HepG2 (cell line): ENCODE measurements around the gene FAM43A. TPM values are rescaled to one million over a fixed set of nuclear protein-coding genes. Genes with fewer than 3 reads are reported as not detected.

Experiments
- ARNT ChIP-seq: fragments of 450-650 bp; IDR thresholded peaks from 2 replicates; pipeline ENCODE4 v1.6.1; 2017
- BHLHE40 ChIP-seq: IDR thresholded peaks from 2 replicates; pipeline ENCODE4 v1.6.1; 2011; ENCODE audit warnings: low read length, improper control_type of control experiment
- ERF ChIP-seq: IDR thresholded peaks from 2 replicates; pipeline ENCODE4 v1.6.1; 2018; ENCODE audit warnings: missing biosample characterization, missing genetic modification reagents
- EZH2 ChIP-seq: conservative IDR thresholded peaks from 2 replicates; pipeline ENCODE4 v1.6.1; 2012; ENCODE audit warnings: mild to moderate bottlenecking, low read depth, low read length, moderate library complexity
- ISL2 ChIP-seq: sonication (generic); formaldehyde crosslinking; IDR thresholded peaks from 2 replicates; pipeline ENCODE4 v1.5.0; 2020; ENCODE audit warnings: missing genetic modification reagents
- KDM5A ChIP-seq: fragments of 200-600 bp; sonication (generic); IDR thresholded peaks from 2 replicates; pipeline ENCODE4 v1.7.0; 2018; ENCODE audit warnings: antibody characterized with exemption, mild to moderate bottlenecking, low read length, borderline replicate concordance
- NFIB ChIP-seq: sonication (generic); formaldehyde crosslinking; IDR thresholded peaks from 2 replicates; pipeline ENCODE4 v1.9.0; 2021; ENCODE audit warnings: missing genetic modification reagents, mild to moderate bottlenecking, borderline replicate concordance
- NRL ChIP-seq: sonication (generic); formaldehyde crosslinking; IDR thresholded peaks from 2 replicates; pipeline ENCODE4 v1.5.0; 2020; ENCODE audit warnings: missing genetic modification reagents, mild to moderate bottlenecking, moderate library complexity, borderline replicate concordance
- PTBP1 ChIP-seq: fragments of 200-400 bp; formaldehyde crosslinking; IDR thresholded peaks from 2 replicates; pipeline ENCODE4 v1.6.1; 2018; ENCODE audit warnings: low read length, low read depth; ENCODE audit not compliant: poor library complexity, severe bottlenecking
- RBM39 ChIP-seq: fragments of 200-400 bp; formaldehyde crosslinking; IDR thresholded peaks from one replicate; pipeline ENCODE4 v1.6.1; 2018; ENCODE audit warnings: antibody characterized with exemption, mild to moderate bottlenecking, low read depth, low read length; ENCODE audit not compliant: poor library complexity, severe bottlenecking
- ZNF263 ChIP-seq: sonication (generic); formaldehyde crosslinking; IDR thresholded peaks from 2 replicates; pipeline ENCODE4 v1.4.0; 2020; ENCODE audit warnings: missing genetic modification reagents
- ZNF292 ChIP-seq: sonication (generic); formaldehyde crosslinking; IDR thresholded peaks from 2 replicates; pipeline ENCODE4 v1.8.1; 2022; ENCODE audit warnings: mild to moderate bottlenecking, low read depth, missing genetic modification reagents, borderline replicate concordance
- ZNF441 ChIP-seq: sonication (generic); formaldehyde crosslinking; IDR thresholded peaks from 2 replicates; pipeline ENCODE4 v1.7.0; 2021; ENCODE audit warnings: missing genetic modification reagents, borderline replicate concordance
- ZNF484 ChIP-seq: sonication (generic); formaldehyde crosslinking; IDR thresholded peaks from 2 replicates; pipeline ENCODE4 v1.5.1; 2020; ENCODE audit warnings: mild to moderate bottlenecking, low read depth, missing genetic modification reagents, borderline replicate concordance
- ZNF543 ChIP-seq: sonication (generic); formaldehyde crosslinking; IDR thresholded peaks from 2 replicates; pipeline ENCODE4 v1.4.0; 2020; ENCODE audit warnings: mild to moderate bottlenecking, missing genetic modification reagents
- ZNF547 ChIP-seq: sonication (generic); formaldehyde crosslinking; IDR thresholded peaks from 2 replicates; pipeline ENCODE4 v1.5.1; 2020; ENCODE audit warnings: mild to moderate bottlenecking, missing genetic modification reagents
- ZNF678 ChIP-seq: sonication (generic); formaldehyde crosslinking; IDR thresholded peaks from 2 replicates; pipeline ENCODE4 v1.4.0; 2020; ENCODE audit warnings: mild to moderate bottlenecking, missing genetic modification reagents
- ZNF788 ChIP-seq: sonication (generic); formaldehyde crosslinking; IDR thresholded peaks from 2 replicates; pipeline ENCODE4 v1.5.0; 2020; ENCODE audit warnings: mild to moderate bottlenecking, missing genetic modification reagents, borderline replicate concordance
- polyA plus RNA-seq, 8 experiments: library from polyadenylated mRNA; depleted of rRNA in 3 of 8; stranded (reverse) in 7 of 8; unstranded in 1 of 8; fragments of >200 nt; fragmentation: Illumina TruSeq in 4 of 8; extraction: Trizol in 4 of 8; gene quantifications; 2 replicates each; pipeline versions ENCODE4 v1.2.1 to v1.2.3, GENCODE V29; 2011 to 2016; ENCODE audit warnings: low read depth in 4 of 8, missing spikeins in 1 of 8, mixed read lengths in 1 of 8; ENCODE audit not compliant: insufficient read depth in 1 of 8
- total RNA-seq, 5 experiments: library from RNA; depleted of rRNA; stranded (reverse); fragments of >200 nt; fragmentation: Illumina TruSeq; extraction: Trizol; gene quantifications; 2 replicates each; pipeline ENCODE4 v1.2.3, GENCODE V29; 2016; ENCODE audit warnings: low read depth in 1 of 5
- TF ChIP-seq, protein P1 (sequence below): sonication (generic); formaldehyde crosslinking; IDR thresholded peaks from 2 replicates; pipeline ENCODE4 v1.5.0; 2020; ENCODE audit warnings: mild to moderate bottlenecking, missing genetic modification reagents, borderline replicate concordance
- TF ChIP-seq, protein P2 (sequence below): sonication (generic); formaldehyde crosslinking; IDR thresholded peaks from 2 replicates; pipeline ENCODE4 v1.4.0; 2020; ENCODE audit warnings: missing genetic modification reagents, low read depth, mild to moderate bottlenecking, borderline replicate concordance
- TF ChIP-seq, protein P3 (sequence below): sonication (generic); formaldehyde crosslinking; IDR thresholded peaks from 2 replicates; pipeline ENCODE4 v1.4.0; 2020; ENCODE audit warnings: missing genetic modification reagents

Gene FAM43A
- total and polyA plus RNA-seq, 2 of the 13 experiments (the other 11 are each of a cell fraction or from before 2014, with no cell fraction given), result 0.91 to 1.8 TPM

DNA sequence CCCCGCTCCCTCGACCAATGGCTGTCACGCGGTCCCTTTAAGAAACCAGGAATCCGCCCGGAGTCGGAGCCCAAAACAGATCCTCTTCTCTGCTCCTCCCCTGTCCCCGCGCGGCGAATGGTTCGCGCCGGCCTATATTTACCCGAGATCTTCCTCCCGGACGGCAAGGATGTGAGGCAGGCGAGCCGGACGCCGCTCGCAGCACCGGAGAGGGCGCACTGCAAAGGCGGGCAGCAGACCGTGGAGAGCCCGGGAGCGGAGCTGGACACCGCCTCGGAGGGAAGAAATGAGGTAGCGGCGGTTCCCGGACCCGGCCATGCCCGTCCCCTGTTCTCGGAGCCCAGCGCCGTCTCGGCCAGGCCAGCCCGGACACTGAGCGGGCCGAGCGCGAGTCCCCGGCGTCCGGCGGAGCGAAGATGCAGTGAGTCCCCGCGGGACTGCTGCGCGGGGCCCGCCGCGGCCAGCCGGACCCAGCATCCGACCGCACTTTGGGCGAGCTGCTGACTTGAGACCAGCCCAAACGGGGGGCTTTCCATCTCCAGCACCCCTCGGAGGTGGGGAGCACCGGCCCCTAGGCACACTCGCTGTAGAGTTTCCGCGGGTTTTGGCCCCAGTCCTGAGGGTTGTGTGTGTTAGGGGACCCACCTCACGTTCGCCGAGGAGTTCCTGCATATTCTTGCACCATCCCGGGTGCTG, at the start of gene FAM43A (continued):
- TF ChIP-seq, protein P1, sequence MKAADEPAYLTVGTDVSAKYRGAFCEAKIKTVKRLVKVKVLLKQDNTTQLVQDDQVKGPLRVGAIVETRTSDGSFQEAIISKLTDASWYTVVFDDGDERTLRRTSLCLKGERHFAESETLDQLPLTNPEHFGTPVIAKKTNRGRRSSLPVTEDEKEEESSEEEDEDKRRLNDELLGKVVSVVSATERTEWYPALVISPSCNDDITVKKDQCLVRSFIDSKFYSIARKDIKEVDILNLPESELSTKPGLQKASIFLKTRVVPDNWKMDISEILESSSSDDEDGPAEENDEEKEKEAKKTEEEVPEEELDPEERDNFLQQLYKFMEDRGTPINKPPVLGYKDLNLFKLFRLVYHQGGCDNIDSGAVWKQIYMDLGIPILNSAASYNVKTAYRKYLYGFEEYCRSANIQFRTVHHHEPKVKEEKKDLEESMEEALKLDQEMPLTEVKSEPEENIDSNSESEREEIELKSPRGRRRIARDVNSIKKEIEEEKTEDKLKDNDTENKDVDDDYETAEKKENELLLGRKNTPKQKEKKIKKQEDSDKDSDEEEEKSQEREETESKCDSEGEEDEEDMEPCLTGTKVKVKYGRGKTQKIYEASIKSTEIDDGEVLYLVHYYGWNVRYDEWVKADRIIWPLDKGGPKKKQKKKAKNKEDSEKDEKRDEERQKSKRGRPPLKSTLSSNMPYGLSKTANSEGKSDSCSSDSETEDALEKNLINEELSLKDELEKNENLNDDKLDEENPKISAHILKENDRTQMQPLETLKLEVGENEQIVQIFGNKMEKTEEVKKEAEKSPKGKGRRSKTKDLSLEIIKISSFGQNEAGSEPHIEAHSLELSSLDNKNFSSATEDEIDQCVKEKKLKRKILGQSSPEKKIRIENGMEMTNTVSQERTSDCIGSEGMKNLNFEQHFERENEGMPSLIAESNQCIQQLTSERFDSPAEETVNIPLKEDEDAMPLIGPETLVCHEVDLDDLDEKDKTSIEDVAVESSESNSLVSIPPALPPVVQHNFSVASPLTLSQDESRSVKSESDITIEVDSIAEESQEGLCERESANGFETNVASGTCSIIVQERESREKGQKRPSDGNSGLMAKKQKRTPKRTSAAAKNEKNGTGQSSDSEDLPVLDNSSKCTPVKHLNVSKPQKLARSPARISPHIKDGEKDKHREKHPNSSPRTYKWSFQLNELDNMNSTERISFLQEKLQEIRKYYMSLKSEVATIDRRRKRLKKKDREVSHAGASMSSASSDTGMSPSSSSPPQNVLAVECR, result peak; percentile 25; the same call in 1 of the 2 replicates
- TF ChIP-seq ZNF441 (CRISPR knock-in tag) (peak; percentile 72; the same call in 1 of the 2 replicates), ZNF484 (CRISPR knock-in tag) (no peak), ZNF543 (CRISPR knock-in tag) (0 out of 2 replicates have a peak, but pooled peaks have one; percentile 50), NFIB (CRISPR knock-in tag) (no peak), ZNF292 (CRISPR knock-in tag) (peak; percentile 62; the same call in 1 of the 2 replicates), ERF (0 out of 2 replicates have a peak, but pooled peaks have one; percentile 43), NRL (CRISPR knock-in tag) (no peak), BHLHE40 (peak; percentile 64), ZNF263 (CRISPR knock-in tag) (peak; percentile 82), EZH2 (no peak), ISL2 (peak; percentile 63; the same call in 1 of the 2 replicates), PTBP1 (no peak), ARNT (no peak), ZNF547 (CRISPR knock-in tag) (peak; percentile 19; the same call in 1 of the 2 replicates), RBM39 (peak; percentile 66), ZNF788 (CRISPR knock-in tag) (peak; percentile 39; the same call in 1 of the 2 replicates), ZNF678 (CRISPR knock-in tag) (no peak), KDM5A (no peak)
- TF ChIP-seq, protein P2, sequence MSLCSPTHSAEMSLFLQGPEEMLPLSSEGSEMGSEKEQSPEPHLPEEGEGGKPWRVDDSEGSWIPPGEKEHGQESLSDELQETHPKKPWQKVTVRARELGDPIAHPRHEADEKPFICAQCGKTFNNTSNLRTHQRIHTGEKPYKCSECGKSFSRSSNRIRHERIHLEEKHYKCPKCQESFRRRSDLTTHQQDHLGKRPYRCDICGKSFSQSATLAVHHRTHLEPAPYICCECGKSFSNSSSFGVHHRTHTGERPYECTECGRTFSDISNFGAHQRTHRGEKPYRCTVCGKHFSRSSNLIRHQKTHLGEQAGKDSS, result peak; percentile 33; the same call in 1 of the 2 replicates
- TF ChIP-seq, protein P3, sequence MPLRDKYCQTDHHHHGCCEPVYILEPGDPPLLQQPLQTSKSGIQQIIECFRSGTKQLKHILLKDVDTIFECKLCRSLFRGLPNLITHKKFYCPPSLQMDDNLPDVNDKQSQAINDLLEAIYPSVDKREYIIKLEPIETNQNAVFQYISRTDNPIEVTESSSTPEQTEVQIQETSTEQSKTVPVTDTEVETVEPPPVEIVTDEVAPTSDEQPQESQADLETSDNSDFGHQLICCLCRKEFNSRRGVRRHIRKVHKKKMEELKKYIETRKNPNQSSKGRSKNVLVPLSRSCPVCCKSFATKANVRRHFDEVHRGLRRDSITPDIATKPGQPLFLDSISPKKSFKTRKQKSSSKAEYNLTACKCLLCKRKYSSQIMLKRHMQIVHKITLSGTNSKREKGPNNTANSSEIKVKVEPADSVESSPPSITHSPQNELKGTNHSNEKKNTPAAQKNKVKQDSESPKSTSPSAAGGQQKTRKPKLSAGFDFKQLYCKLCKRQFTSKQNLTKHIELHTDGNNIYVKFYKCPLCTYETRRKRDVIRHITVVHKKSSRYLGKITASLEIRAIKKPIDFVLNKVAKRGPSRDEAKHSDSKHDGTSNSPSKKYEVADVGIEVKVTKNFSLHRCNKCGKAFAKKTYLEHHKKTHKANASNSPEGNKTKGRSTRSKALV (CRISPR knock-in tag), result peak; percentile 98
